ENCODE results near the gene MAP2K4. TPM values are rescaled to one million over a fixed set of nuclear protein-coding genes. Genes with fewer than 3 reads are reported as not detected.

The MAP2K4 gene
- total RNA-seq, 4 donors from 2014 or later, result 28.0 to 36.7 (median 32.8) TPM

DNA sequence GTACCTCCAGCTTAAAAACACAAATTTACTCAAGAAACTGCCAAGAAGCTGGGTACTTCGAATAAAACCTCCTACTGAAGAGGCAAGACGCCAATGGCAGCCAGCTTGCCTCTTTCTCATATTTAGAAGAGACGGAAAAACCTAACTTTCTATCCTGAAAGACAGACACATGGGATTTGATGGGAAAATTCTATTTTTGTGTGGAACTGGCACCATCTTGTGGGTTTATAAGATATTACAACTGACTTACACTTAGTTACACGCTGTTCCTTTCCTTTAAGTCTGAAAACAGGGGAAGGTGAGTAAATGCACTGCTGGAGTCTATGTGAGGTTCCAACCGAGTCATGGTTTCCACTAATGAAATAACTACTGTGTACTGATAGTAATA lies 33.7 kb upstream of the MAP2K4 start:
- no peak for TF ChIP-seq POLR2A (IDR thresholded peaks at IDR 0.05)
- TF ChIP-seq, protein P1, sequence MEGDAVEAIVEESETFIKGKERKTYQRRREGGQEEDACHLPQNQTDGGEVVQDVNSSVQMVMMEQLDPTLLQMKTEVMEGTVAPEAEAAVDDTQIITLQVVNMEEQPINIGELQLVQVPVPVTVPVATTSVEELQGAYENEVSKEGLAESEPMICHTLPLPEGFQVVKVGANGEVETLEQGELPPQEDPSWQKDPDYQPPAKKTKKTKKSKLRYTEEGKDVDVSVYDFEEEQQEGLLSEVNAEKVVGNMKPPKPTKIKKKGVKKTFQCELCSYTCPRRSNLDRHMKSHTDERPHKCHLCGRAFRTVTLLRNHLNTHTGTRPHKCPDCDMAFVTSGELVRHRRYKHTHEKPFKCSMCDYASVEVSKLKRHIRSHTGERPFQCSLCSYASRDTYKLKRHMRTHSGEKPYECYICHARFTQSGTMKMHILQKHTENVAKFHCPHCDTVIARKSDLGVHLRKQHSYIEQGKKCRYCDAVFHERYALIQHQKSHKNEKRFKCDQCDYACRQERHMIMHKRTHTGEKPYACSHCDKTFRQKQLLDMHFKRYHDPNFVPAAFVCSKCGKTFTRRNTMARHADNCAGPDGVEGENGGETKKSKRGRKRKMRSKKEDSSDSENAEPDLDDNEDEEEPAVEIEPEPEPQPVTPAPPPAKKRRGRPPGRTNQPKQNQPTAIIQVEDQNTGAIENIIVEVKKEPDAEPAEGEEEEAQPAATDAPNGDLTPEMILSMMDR (IDR thresholded peaks at IDR 0.05), result no peak
- 19 to 20% methylated on average over 5 of the region's 5 CpGs for WGBS, 2 donors
- DNase-seq (ENCODE audit: low spot score in 2 of 2), result no peak
- no peak overlapping the region for H3K4me3 ChIP-seq (ENCODE audit: low read depth, poor library complexity, severe bottlenecking)
- intact Hi-C loops (cut with DNase I; ENCODE audit: low total_unique reads), result no loop called here

DNA sequence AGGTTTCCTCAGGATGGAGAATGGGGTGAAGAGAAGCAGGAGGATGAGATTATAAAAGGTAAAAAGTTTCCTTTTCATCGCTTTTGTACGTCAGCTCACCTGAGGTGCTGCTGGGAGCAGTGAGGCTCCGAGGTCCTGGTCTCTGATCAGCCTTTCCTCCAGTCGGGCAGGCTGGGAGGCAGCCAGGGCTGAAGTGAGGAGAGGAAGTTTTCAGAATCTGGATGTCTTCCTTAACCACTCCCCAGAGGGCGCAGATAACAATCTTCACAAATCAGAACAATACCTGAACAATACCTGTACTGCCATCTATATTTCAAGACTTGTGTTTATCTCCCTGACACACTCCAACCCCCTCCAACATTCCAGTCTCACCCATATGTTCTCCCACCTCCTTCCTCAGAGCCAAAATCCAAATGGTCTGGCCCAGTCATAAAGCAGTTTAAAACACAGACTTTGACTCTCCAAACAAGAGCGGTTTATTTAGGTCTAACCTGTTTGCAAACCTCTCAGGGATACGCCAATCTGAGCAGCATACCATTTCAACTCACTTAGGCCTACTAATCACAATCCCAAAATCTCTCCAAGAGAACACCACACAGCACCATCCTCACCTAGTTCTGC lies 30.2 kb upstream of the MAP2K4 start:
- TF ChIP-seq POLR2A (IDR thresholded peaks at IDR 0.05), result no peak
- TF ChIP-seq, protein P1 (IDR thresholded peaks at IDR 0.05), result no peak
- intact Hi-C loops (cut with DNase I; ENCODE audit: low total_unique reads), result no loop called here
- DNase-seq (ENCODE audit: low spot score in 2 of 2), result no peak
- WGBS, 2 donors, result 59 to 65% methylated on average over 7 of the region's 7 CpGs
- H3K4me3 ChIP-seq (ENCODE audit: low read depth, poor library complexity, severe bottlenecking), result no peak overlapping the region

DNA sequence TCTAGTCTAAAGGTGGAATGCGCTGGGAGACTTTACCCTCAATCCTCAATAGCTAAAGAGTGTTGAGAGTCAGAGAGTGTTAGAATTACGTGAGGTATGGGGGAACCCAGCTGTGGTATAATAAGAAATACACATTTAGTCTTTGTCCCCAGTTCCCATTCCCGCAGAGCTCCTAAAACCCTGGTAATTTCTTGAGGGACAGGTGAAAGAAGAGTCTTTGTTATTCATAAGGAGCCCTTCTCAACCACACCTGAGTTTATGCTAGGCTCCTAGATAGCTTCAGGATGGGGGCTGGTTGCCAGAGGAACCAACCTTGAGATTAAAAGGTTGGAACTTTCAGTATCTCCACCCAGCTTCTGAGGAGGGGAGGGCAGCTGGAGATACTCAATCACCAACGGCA lies 29.2 kb upstream of the MAP2K4 start:
- TF ChIP-seq, protein P1 (IDR thresholded peaks at IDR 0.05), result no peak
- no peak for TF ChIP-seq POLR2A (IDR thresholded peaks at IDR 0.05)
- H3K4me3 ChIP-seq (ENCODE audit: low read depth, poor library complexity, severe bottlenecking), result no peak overlapping the region
- no peak for DNase-seq (ENCODE audit: low spot score in 2 of 2)
- intact Hi-C loops (cut with DNase I; ENCODE audit: low total_unique reads), result no loop called here
- WGBS, 2 donors, result 69 to 71% methylated on average over 4 of the region's 4 CpGs

DNA sequence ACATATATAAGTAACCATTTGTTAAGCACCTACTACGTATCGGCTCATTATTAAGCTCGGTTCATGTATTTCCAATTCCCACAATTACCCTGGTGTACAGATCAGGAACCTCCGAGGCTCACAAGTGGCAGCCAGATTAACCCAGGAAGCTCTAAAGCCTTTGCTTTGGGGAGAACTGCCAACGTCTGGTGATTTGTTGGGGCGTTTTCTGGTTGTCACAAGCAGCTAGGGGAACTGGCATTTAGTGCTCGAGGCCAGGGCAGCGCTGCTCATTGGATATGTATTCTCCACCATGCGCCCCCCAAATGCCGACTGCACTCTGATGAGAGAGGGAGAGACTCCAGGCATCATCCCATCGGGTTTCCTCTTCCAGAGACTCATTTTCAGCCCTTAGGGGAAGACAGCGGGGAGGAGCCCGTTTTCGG lies 23.9 kb upstream of the MAP2K4 start:
- TF ChIP-seq, protein P1 (IDR thresholded peaks at IDR 0.05), result no peak
- no peak for TF ChIP-seq POLR2A (IDR thresholded peaks at IDR 0.05)
- DNase-seq (ENCODE audit: low spot score in 2 of 2), result peak in 1 of 2 donors; percentile 47
- H3K4me3 ChIP-seq (ENCODE audit: low read depth, poor library complexity, severe bottlenecking), result peak overlapping the region; percentile 70
- WGBS, 2 donors, result 0% methylated on average over 10 of the region's 14 CpGs
- intact Hi-C loops (cut with DNase I; ENCODE audit: low total_unique reads), result no loop called here

DNA sequence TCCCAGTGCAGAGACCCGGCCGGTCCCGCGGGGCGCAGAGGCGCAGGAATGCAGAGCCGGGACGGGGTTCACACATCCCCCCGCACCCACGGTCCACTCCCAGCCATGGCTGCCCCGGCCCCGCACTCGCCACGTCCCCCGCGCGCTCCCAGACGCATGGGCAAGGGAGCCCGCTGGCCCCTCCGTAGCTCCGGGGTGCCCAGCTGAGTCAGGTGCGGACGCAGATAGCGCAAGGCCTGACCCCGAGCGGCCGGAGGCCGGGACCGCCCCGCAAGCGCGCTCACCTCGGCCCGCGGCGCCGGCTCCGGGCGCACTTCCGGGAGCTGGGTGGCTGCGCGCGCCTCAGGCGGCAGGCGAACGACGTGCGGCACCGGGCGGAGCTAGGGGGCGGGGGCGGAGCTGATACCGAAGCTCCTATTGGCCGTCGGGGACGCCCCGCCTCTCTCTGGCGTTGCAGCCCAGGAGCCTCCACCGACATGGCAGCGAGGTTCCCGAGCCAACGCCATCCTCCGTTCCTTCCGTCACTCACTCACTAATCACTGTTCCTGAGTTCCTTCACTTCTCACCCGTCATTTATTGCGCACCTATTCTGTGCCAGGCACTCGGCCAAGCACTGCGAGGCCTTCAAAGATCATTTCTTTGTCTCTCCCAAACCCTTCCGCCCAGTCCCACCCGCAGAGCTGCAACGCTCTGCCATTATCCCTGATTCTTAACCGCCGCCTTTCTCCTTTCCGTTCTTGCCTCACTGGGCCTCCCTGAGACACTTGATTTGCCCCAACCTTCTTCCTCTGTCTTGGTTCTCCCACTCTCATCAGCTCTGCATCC lies 23.3 kb upstream of the MAP2K4 start, which contains the start of gene ZNF18:
Gene ZNF18, minus strand, starts transcription at position 329 of the 825 bp plus-strand sequence. CDS start 4,646 bp downstream, outside the sequence.
- intact Hi-C loops (cut with DNase I; ENCODE audit: low total_unique reads), result no loop called here
- peak within 1 kb of the TSS; percentile 70 for H3K4me3 ChIP-seq (ENCODE audit: low read depth, poor library complexity, severe bottlenecking)
- peak; percentile 94 to 99 for DNase-seq (ENCODE audit: low spot score in 2 of 2)
- 0 to 1% methylated on average over 27 to 29 of the region's 74 CpGs for WGBS, 2 donors
- TF ChIP-seq POLR2A (IDR thresholded peaks at IDR 0.05), result peak in 1 of 2 donors; percentile 94
- TF ChIP-seq, protein P1 (IDR thresholded peaks at IDR 0.05), result no peak

All from lower leg skin (tissue), 4 donors.